ENCODE data around the gene UBE2V1.
"Not testable (repeated sequence)": the region's sequence is repeated elsewhere in the genome, so short reads cannot be mapped to it uniquely, and the experiment has no call there.

UBE2V1 gene

DNA sequence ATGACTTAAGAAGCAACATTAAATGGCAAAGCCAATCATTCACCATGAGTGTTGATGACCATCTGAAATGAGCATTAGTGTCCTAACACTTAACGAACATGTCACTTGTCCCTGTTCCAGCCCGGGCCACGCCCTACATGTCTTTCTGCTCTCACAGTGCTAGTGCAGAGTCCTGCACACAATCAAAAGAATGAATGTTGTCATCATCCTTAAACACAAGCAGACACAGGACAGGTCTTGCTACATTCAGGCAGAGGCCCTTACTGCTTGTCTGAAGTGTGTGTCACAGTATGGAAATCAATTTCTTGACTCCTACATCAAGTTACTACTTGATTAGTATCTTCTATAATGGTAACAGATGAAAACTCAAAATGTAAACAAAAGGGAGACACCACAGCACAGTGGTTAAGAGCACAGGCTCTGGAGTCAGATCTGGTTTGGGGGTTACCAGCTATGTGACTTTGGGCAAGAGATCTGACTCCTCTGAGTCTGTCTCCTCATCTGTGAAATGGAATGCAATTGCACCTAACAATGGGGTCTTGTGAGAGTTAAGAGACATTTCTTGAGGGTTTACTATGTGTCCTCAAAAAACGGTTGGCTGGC is 17.4 kb downstream of the UBE2V1 start:
- DNase-seq (ENCODE audit: low read depth in 2 of 2): no peak

DNA sequence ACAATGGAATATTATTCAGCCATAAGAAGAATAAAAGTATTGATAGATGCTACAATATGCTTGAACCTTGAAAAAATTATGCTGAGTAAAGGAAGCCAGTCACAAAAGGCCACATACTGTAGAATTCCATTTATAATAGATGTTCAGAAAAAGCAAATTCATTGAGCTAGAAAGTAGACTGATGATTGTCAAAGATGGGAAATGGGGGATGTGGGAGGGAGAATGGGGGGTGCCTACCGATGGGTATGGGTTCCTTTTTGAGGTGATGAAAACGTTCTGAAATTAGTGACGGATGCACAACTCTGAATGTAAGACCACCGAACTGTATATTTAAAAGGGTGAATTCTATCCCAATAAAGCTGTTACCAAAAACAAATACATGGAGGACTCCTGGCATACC is 18.4 kb downstream of the UBE2V1 start:
- DNase-seq (ENCODE audit: low read depth in 2 of 2): no peak

DNA sequence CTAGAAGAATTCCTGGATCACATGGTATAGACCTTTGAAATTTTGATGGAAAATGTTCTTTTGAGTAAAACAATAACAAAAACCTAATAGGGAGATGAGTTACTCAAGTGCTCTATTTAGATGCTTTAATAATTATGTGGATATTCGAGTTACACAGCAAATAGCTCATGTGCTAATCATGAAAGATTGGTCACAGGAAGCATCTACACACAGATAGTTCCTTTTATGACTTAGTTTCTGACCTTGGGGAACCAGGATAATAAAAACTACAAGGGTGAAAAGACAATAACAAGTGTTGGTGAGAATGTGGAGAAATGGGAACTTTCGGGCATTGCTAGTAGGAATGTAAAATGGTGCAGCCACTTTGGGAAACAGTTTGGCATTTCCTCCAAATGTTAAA is 19.7 kb downstream of the UBE2V1 start:
- no peak for DNase-seq (ENCODE audit: low read depth in 2 of 2)

DNA sequence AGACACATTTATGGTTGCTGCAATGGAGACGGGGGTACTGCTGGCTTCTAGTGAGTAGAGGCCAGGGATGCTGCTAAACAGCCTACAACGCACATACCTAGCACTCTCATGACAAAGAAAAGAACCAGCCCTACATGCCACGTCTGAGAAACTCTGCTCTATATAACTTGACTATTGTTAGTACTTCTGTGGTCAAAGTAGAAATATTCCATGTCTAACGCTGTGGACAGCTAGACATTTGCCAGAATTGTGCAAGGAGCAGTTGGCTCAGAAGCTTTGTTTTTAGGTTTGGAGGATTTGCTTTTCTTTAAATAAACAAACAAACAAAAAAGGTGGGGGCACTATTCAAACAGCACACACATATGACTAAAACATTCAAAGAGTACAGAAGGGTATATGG is 20.5 kb downstream of the UBE2V1 start:
- no peak for DNase-seq (ENCODE audit: low read depth in 2 of 2)

DNA sequence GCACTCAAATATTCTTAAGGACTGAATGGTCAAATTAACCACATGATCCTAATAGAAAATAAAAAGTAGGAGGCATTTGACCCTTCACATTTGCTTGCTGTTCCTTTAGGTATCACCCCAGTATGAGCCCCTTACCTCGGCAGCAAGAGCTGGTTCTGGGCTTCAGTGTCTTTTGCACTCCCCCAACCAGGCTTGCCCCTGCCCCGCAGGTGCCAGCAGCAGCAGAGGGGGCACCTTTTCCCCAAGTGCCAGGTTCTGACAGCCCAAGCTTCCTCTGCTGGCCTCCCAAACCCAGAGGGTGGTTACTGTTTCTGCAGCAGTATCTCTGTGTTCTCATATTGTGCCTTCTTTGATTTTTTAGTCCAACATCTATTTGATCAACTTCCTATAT is 23.2 kb downstream of the UBE2V1 start:
- no peak for DNase-seq (ENCODE audit: low read depth in 2 of 2)

DNA sequence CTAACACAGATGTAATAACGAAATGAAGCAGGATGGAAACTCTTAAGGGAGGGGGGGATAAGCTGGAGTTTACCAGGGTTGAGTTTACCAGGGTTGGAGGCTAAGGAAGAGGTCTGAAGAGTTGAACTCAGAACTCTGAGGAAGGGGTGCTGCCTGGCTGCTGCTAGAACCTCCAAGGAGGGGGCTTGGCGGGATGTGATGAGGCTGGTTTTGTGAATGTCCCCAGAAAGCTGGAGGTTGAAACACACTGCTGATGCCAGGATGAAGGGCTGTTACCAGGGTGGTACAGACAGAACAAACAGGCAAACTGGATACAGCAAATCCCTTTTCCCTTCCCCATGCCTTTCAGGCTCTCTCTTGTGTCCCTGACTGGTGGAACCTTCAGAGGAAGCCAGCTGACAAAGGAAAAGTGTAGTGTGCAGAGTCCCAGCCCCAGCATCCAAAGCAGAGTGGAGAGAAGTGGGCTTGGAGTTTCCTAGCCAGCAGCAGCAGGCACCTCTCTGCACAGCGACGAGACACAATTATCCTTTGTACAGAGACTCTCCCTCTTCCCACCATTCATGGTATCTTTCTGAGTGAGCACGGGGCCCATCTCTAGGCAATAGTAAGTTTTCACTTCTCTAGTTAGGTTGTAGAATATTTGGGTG is 23.7 kb downstream of the UBE2V1 start:
- no peak for DNase-seq (ENCODE audit: low read depth in 2 of 2)

DNA sequence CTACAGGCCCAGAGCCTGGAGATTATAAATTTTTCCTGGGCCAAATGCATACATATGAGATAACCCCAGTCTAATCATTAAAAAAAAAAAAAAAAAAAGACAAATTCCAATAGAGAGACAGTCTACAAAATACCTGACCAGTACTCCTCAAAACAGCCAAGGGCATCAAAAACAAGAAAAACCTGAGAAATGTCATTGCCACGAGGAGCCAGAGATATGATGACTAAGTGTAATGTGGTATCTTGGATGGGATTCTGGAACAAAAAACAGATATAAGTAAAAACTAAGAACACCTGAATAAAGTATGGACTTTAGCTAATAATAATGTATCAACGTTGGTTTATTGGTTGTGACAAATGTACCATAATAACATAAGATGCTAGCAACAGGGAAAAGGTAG is 24.9 kb downstream of the UBE2V1 start:
- DNase-seq (ENCODE audit: low read depth in 2 of 2): no peak

DNA sequence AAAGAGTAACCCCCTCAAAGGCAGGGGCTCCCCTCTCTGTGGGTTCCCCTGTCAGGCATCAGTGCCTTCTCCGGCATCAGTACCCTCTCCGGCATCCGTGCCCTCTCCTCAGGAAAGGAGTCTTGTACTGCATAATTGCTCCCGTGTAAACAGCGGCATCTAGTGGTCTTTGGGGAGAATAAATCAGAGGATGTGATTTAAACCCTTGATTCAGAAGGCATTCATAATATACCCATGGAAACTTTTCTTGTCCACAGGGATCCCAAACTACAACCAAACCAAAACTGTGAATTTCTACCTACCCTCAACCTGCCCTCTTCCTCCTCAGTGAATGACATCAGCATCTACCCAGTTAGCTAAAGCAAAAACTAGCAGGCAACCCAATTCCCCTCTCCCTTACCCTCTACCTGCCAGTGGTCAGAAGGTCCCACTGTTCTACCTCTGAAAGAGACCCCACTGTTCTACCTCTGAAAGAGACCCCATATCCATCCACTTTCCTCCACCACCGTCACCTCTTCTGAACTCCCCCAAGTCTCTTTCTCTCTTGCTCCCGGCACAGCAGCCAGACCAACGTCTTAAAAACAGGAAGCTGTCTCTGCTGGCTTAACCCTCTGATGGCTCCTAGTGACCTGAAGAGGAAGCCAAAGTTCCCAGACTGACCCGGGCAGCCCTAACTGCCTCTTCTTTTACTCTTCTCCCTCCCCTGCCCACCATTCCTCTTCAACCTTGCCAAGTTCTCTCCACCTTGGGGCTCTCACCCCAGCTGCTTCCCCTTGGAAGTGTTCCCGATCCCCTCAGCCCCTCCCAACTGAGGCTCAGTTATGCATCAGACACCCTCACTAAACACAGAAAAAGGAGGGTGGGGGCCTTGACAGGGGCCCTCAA is 27.2 kb downstream of the UBE2V1 start:
- DNase-seq (ENCODE audit: low read depth in 2 of 2): peak in 1 of 2 donors; percentile 28

DNA sequence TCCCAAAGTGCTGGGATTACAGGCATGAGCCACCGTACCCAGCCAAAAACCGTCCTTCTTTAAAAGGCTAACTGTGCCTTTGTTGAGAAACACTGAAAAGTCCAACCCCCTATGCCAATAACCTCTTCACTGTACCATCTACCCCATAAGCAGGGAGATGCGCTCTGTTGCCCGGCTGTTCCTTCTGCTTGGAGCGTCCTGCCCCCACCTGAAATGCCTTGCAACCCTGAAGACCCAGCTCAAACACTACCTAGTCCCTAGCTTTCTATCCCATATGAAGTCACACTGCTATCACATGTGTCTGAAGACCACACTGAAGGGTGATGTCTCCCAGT is 27.8 kb downstream of the UBE2V1 start:
- no peak for DNase-seq (ENCODE audit: low read depth in 2 of 2)

DNA sequence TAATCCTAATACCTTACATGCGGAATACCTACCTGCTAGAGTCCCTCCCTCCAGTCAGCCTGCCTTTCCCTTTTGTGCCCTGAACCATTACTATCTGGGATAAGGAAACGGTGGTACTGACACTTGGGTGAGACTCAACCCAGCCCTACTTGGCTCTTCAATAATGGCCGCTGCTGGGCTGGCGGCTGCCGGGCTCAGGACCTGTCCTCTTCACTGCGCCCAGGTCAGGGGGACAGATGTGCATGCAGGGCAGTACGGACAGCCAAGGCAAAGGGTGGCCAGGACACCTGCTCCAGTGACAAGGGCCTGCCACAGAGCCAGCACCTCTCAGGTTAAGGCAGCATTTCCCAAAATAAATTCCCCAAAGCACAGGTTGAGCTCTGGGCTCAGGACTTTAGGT is 29.9 kb downstream of the UBE2V1 start:
- no peak for DNase-seq (ENCODE audit: low read depth in 2 of 2)

DNA sequence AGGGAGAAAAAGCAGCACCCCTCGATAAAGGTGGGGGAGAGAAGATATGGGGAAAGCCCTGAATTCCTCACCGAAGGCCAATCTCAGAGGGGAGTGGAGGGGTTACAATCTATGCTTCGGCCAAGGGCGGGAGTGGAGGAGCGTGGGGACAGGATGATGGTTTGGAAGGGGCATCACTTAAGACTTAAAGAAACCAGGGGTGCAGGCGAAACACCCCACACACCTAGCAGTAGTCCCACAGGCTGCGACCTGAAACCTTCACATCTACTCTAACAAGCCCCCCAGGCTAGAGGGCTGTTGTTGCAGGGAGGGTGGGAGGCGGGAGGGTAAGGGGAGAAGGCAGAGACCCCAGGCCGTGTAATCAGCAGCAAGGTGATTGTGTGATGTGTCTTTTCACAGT is 30.9 kb downstream of the UBE2V1 start:
- DNase-seq (ENCODE audit: low read depth in 2 of 2): not testable (repeated sequence)

DNA sequence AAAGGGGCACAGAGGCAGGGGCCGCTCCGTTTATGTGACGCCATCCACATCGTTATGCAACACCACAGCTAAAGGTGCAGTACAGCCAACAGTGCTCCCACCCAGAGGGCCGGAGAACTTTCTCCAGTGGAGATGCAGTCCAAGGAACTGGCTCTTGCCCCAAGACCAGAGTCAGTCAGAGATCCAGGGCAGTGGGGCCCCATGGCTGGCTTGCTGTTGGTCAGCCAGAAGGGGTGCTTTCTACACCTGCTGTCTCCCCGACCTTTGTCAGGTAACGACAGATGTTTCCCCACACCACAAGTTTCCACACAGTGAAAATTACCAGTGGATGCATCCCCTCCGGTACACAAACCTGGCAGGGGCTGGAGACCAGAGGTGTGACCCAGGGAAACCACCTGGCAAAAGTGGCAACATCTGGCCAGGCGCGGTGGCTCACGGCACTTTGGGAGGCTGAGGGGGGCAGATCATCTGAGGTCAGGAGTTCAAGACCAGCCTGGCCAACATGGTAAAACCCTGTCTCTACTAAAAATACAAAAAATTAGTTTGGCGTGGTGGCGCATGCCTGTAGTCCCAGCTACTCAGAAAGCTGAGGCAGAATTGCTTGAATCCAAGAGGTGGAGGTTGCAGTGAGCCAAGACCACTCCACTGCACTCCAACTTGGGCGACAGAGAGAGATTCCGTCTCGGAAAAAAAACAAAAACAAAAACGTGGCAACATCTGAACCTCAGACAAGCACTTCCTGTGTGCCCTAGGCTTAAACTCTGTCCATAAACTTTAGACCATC is 34.9 kb downstream of the UBE2V1 start:
- DNase-seq (ENCODE audit: low read depth in 2 of 2): no peak

DNA sequence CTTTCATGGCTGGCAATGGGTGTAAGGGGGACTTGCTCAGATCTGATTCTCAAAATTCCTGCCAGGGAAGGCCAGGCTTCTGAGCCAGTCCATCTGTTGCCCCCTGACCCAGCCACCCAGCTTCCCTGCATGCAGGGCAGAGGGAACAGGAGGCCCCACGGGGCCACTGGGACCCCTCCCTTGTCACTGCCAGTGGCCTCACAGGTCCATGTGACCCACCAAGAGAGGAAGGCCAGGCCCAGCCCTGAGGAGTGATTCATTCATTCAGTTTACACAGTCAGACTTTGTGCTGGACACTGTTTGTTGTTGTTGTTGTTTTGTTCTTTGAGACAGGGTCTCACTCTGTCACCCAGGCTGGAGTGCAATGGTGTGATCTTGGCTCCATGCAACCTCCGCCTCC is 39.5 kb downstream of the UBE2V1 start:
- DNase-seq (ENCODE audit: low read depth in 2 of 2): no peak

DNA sequence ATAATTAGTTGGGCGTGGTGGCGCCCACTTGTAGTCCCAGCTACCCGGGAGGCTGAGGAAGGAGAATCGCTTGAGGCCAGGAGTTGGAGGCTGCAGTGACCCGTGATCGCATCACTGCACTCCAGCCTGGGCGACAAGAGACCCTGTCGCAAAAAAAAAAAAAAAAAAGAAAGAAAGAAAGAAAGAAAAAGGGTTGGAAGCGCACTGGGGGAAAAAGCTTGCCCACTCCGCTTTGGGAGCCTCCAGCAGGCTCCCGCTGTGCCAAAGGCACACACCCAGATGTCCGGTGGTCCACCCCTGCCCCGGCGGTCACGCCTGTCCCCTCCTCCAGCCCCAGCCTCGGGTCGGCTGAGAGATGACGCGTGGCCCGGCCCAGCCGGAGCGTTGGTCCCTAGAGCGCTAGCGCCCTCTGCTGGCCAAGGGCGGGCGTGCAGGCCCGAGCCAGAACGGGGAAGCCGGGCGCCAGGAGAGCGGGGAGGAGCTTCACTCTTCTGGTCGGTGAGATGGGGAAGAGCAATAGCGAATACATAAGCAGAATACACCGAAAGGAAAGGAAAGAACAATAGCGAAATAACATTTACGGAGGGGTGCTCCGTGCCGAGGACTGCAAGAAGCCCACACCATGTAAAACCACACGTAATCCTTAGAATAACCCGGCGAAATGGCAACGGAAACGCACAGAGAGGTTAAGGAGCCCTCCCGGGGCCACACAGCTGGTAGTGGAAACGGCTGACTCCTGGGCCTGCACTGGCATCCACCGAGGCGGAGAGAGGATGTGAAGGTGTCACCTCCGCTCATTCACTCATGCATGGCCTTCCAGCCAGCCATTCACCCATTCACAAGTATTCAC is 41.7 kb downstream of the UBE2V1 start:
- DNase-seq (ENCODE audit: low read depth in 2 of 2): peak; percentile 95 to 96

DNA sequence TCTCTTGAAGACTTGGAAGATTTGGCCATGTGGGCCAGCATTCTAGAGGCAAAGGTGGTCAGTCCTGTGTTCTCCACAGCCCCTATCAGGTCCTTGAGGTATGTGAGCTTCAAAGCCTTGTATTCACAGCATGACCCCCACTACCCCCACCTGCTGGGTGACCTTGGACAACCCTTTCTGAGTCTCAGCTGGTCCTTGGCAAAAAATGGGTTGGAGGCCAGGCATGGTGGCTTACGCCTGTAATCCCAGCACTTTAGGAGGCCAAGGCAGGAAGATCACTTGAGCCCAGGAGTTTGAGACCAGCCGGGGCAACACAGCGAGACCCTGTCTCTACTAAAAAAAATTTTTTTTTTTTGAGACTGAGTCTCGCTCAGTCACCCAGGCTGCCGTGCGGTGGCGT is 42.6 kb downstream of the UBE2V1 start:
- no peak for DNase-seq (ENCODE audit: low read depth in 2 of 2)

DNA sequence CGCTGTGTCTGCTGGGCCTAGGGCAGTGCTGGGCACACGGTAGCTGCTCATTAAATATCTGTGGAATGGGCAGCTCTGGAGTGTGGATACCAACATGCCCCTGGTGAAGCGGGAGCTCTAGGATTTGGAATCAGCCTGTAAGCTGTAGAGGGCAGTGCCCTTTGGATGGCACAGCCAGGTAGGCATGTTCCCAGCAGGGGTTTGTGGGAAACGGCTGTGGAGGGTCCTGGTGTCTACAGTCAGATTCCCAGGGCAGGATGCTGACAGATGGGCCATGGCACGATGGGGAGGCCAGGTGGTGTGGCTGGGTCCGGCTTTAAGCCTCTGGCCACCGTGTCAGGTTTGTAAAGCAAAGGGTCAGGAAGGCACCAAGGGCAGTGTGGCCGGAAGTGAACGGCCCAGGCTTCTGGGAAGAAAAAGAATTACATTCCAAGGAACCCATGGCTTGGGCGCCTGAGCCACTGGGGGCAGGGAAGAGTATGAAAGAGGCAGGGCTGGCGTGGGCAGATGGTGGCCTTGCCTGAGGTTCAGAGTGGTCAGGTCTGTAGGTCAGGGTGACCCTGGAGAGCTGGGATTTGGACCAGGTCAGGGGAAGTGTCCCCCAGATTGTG is 44.8 kb downstream of the UBE2V1 start:
- DNase-seq (ENCODE audit: low read depth in 2 of 2): no peak

DNA sequence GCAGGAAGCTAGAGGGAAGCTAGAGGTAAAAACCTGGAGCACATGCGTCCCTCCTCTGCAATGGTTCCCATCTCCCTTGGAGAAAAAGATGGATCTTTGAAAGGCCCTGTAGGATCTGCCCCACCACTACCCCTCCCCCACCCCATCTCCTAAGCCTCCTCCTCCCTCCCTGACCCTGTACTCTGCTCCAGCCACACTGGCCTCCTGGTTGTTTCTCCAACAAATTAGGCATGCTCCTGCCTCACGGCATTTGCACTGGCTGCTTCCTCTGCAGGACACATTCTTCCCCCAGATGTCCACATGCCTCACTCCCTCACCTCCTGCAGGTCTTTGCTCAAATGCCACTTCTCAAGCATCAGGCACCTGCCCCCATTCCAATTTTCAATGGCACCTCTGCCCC is 45.5 kb downstream of the UBE2V1 start:
- no peak for DNase-seq (ENCODE audit: low read depth in 2 of 2)

DNA sequence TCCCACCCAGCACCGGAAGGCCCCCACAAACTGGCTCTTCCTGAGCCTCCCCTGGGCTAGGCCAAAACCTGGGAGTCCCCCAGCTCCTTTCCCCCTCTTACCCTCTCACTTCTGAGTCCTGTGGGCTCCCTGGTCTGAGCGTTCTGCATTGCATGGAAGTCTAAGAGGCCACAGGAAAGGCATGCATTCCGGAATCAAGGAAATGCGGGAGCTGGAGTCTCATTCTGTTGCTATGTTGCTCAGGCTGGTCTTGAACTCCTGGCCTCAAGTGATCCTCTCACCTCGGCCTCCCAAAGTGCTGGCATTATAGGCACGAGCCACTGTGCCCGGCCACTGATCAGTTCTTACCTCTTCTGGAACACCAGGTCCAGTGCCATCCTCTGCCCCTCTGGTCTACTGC is 45.9 kb downstream of the UBE2V1 start:
- DNase-seq (ENCODE audit: low read depth in 2 of 2): no peak

DNA sequence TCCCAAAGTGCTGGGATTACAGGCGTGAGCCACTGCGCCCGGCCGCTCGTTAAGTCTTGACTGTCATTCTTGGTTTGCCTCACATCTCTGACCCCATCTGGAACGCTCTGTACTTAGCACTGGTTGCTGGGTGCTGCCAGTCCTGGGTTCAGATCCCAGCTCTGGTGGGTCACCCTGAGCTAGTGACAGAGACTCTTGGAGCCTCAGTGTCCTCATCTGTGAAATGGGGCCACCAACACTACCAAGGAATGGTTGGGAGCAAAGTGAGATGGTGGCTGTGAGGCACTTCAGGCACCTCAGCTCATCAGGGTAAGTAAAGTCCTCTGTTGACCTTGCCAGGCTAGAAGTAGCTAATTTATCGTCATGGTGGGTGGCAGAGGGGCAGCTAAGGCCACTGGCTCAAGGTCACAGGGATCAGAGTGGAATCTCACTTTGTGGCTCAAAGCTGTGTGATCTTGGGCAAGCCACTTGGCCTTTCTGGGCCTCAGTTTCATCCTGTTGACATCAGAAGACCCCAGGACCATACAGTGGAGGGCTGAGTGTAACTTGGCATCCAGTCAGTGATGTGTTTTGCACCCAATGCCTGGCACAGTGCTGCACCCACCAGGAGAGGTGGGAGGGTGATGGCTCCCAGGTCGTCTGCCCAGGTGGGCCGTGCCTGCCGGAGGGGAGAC is 46.7 kb downstream of the UBE2V1 start:
- DNase-seq (ENCODE audit: low read depth in 2 of 2): no peak

DNA sequence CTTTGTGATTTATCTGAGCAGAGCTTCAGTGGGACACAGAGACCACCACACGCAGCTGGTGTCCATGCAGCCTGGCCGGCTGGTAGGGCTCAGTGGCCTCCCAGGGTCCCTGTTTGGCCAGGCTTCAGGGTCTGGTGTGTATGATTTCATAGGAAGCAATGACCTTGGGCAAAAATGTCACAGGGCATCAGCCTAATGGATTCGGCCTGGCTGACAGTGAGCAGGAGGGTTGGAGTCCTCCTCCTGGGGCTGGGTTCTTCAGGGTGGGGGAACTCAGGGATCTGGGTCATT is 47.7 kb downstream of the UBE2V1 start:
- DNase-seq (ENCODE audit: low read depth in 2 of 2): no peak

DNA sequence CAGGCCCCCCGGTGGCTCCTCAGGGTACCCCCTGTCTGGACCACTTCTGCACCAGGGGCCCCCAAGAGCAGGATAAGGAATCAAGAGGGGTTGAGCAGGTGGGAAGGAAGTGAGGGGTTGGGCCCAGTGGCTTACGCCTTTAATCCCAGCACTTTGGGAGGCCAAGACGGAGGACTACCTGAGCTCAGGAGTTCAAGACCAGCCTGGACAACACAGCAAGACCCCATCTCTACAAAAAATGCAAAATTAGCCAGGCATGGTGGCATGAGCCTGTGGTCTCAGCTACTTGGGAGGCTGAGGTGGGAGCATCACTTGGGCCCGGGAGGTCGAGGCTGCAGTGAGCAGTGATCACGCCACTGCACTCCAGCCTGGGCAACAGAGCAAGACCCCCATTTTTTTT is 49.2 kb downstream of the UBE2V1 start:
- not testable (repeated sequence) for DNase-seq (ENCODE audit: low read depth in 2 of 2)

All from stimulated activated CD4-positive, alpha-beta T cell treated with anti-CD3 and anti-CD28 coated beads, Interleukin-1b, Interleukin-23, amount 100 ng/mL, for 4 hours (primary cell).